Stimulated activated CD8-positive, alpha-beta memory T cell treated with anti-CD3 and anti-CD28 coated beads, Interleukin-4, amount 100 ng/mL, for 4 hours (primary cell): ENCODE measurements around the gene COA4.
"Not testable (repeated sequence)": the region's sequence is repeated elsewhere in the genome, so short reads cannot be mapped to it uniquely, and the experiment has no call there.

ENCODE experiments used
- DNase-seq, 2 donors: peaks; one replicate each; pipeline ENCODE4 v3.0.0-alpha.2; 2020; ENCODE audit warnings: low read depth in 2 of 2, low spot score in 1 of 2

COA4 gene

GRCh38 chr11:73876424-73877310, at the start of gene COA4, which contains the start of gene PAAF1:
TSS of gene COA4 (minus strand) at chr11:73876846. CDS start at chr11:73873378, 3,468 bp downstream.
TSS of gene PAAF1 (plus strand) at chr11:73876999. CDS start at chr11:73877022, 23 bp downstream.
- DNase-seq: peak; percentile 84 to 90

- DNase-seq: no peak
Observed at GRCh38 chr11:73921180-73921579, 44.5 kb upstream of the COA4 start.

- DNase-seq: no peak
Observed at GRCh38 chr11:73916435-73916834, 39.8 kb upstream of the COA4 start.

GRCh38 chr11:73914284-73914683, 37.6 kb upstream of the COA4 start:
- DNase-seq: no peak

- no peak for DNase-seq
Observed at GRCh38 chr11:73913472-73913871, 36.8 kb upstream of the COA4 start.

- DNase-seq: no peak
Observed at GRCh38 chr11:73912026-73912425, 35.4 kb upstream of the COA4 start.

- no peak for DNase-seq
Observed at GRCh38 chr11:73907191-73907590, 30.5 kb upstream of the COA4 start.

GRCh38 chr11:73902303-73902702, 25.7 kb upstream of the COA4 start:
- DNase-seq: no peak

- no peak for DNase-seq
Observed at GRCh38 chr11:73894725-73895335, 18.2 kb upstream of the COA4 start.

- no peak for DNase-seq
Observed at GRCh38 chr11:73893041-73893440, 16.4 kb upstream of the COA4 start.

GRCh38 chr11:73889536-73889935, 12.9 kb upstream of the COA4 start:
- no peak for DNase-seq

- no peak for DNase-seq
Observed at GRCh38 chr11:73889019-73889418, 12.4 kb upstream of the COA4 start.

GRCh38 chr11:73888244-73888643, 11.6 kb upstream of the COA4 start:
- no peak for DNase-seq

- DNase-seq: no peak
Observed at GRCh38 chr11:73883856-73884255, 7.2 kb upstream of the COA4 start.

GRCh38 chr11:73880449-73880848, 3.8 kb upstream of the COA4 start:
- DNase-seq: not testable (repeated sequence)

GRCh38 chr11:73878771-73879170, 2.1 kb upstream of the COA4 start:
- DNase-seq: no peak

GRCh38 chr11:73875840-73876239, 806 bp downstream of the COA4 start:
- DNase-seq: no peak

GRCh38 chr11:73875380-73875779, 1.3 kb downstream of the COA4 start:
- DNase-seq: no peak

GRCh38 chr11:73872749-73873357, 3.8 kb downstream of the COA4 start:
- DNase-seq: no peak

- DNase-seq: no peak
Observed at GRCh38 chr11:73870261-73870660, 6.4 kb downstream of the COA4 start.

GRCh38 chr11:73869332-73869949, 7.2 kb downstream of the COA4 start:
- no peak for DNase-seq

GRCh38 chr11:73866586-73866996, 10.1 kb downstream of the COA4 start:
- DNase-seq: no peak
